ENCODE results near the gene KIFC3.
"Not testable (repeated sequence)": the region's sequence is repeated elsewhere in the genome, so short reads cannot be mapped to it uniquely, and the experiment has no call there.

Gene KIFC3

DNA sequence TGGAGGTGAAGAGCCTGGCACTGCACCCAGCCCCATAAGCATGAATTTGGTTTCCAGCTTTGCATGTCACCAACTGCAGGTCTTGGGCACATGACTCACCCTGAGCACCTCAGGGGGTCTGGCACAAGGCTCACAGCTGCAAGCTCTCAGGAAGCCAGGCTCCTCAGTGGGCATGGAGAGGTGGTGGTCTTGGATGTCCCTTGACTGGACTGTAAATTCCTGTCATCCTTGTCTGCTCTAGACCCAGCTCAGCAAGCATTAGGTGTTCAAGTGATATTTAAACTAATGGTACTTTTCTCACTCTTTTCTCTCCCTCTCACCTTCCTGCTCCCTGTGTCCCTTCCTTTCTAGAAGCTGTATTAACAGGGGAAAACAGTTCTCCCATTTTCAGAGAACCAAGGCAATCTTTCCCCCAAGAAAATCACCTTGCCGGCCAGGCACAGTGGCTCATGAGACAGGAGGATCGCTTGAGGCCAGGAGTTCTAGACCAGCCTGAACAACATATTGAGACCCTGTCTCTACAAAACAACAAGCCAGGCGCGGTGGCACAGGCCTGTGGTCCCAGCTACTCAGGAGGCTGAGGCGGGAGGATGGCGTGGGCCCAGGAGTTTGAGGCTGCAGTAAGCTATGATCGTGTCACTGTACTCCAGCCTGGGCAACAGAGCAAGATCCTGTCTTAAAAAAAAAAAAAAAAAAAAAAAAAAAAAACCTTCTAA lies 5.1 kb upstream of the KIFC3 start:
- FAIRE-seq (no peak), DNase-seq (ENCODE audit: insufficient read length, low spot score) (no peak)

DNA sequence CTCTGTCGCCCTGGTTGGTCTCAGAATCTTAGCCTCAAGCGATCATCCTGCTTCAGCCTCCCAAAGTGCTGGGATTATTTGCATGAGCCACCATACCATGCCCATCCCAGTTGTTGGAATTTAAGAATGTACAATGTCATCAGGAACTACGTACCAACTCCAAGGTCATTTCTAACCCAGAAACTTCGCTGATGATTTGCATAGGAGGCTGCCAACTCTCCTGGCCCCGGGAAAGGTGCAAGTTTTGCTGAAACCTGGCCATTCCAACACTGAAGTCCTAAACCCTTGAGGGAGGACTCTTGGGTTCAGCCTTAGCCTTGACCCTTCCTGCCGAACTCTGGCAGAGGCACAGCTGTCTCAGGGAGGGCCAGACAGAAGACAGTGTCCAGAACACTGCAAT lies 2.9 kb upstream of the KIFC3 start:
- DNase-seq (ENCODE audit: insufficient read length, low spot score) = no peak
- FAIRE-seq = no peak

GRCh38 chr16:57804111-57804837 lies 2.0 kb upstream of the KIFC3 start:
- no peak for FAIRE-seq
- no peak for DNase-seq (ENCODE audit: insufficient read length, low spot score)

- FAIRE-seq (no peak), DNase-seq (ENCODE audit: insufficient read length, low spot score) (no peak)
Observed at GRCh38 chr16:57803134-57803990, 1.1 kb upstream of the KIFC3 start.

GRCh38 chr16:57801809-57802340 lies 416 bp downstream of the KIFC3 start:
- DNase-seq (ENCODE audit: insufficient read length, low spot score) (peak; percentile 64), FAIRE-seq (no peak)

DNA sequence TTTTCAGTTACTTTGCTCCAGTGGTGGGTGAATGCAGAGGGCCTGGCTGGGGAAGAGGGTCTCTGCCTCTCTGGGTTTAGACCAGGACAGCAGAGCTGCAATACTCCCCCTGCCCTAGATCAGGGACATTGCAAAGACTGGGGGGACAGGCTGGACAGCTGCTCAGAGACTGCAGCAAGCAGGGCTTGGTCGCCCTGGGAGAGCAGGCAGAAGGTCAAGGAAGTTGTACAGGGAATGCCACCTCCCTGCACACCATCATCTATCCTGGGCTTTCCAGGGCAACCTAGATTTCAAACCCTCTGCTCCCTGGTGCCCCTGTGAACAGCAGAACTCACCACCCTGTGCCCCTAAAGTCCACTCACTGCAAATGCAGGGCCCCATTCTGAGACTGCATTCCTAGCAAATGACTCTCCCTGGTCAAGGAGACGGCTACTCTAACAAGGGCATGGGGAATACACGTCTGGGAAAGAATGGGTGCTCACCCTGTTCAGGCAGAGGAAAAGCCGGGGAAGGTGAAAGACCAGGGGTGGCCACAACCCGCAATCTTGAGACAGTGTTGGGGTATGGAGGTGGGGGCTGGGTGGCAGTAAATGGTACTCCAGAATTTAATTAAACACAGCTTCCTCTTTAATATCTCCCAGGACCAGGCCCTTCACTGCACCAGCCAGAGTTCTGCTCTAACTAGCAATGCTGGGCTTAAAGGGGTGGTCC lies 1.0 kb downstream of the KIFC3 start:
- peak; percentile 75 for DNase-seq (ENCODE audit: insufficient read length, low spot score)
- FAIRE-seq = peak; percentile 85

DNA sequence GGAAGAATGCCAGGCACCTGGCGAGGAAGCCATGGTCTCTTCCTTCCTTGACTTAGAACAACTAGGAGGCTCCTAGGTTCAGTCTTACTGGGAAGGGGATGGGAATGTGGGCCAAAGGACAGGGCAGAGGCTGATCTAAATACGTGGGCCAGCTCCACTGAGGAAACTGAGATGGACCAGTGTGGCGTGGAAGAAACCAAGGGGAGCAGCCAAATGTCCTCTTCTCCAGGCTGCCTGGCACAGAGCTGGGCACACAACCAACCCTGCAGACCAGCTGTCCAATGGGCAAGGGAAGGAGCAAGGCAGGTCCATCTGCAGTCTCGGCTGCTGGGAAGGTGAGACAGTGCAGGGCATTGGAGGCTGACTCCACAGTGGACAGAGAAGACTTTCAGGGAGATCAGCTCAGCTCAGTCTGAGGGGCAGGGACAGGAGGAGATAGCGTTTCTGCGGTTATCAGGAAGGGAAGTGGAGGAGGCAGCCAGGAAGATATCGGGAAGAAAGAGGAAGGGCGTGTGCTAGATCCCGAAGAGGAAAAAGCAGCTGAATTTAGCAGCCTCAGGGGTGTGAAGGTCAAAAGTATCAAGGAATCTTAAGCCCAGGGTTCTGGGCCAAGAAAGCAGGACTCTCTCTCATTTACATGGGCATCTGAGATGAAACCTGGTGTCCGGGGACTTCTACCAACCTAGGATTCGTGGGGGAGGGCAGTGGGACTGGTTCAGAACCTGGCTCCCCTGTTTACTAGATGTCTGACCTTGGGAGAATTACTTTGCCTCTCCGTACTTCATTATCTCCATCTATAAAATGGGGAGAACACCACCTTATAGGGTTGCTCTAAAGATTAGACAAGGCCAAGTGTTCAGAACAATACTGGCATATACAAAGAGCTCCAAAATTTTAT lies 1.8 kb downstream of the KIFC3 start:
- FAIRE-seq (peak; percentile 85), DNase-seq (ENCODE audit: insufficient read length, low spot score) (no peak)

- FAIRE-seq (no peak), DNase-seq (ENCODE audit: insufficient read length, low spot score) (no peak)
Observed at GRCh38 chr16:57799600-57800199, 2.6 kb downstream of the KIFC3 start.

DNA sequence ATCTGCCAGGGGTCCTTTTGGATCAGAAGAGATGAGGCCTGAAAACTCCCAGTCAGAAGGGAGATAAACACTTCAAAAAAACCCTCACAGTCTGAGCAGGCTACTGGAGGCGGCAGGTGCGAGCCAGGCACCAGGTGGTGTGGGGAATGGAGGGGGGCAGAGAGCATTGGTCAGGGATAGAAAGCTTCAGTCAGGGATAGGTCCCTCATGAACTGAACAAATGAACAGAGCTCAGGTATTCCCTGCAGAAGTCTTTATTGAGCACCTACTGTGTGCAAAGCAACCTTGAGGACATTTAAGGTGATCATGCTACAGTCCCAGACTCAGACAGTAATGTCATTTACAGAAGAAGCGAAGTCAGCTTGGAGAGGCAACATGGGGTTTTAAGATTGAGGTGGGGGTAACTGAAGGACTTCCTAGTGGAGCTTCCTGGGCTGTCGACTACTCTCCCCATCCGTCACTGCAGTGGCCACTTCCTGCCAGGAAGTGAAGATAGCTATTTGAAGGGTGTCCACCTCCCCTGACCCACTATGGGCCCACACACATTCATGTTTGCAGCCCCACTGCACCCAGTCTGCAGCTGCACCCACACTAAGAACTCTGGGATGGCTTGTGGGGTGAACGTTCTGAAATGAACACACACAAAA lies 3.2 kb downstream of the KIFC3 start:
- FAIRE-seq (no peak), DNase-seq (ENCODE audit: insufficient read length, low spot score) (no peak)

DNA sequence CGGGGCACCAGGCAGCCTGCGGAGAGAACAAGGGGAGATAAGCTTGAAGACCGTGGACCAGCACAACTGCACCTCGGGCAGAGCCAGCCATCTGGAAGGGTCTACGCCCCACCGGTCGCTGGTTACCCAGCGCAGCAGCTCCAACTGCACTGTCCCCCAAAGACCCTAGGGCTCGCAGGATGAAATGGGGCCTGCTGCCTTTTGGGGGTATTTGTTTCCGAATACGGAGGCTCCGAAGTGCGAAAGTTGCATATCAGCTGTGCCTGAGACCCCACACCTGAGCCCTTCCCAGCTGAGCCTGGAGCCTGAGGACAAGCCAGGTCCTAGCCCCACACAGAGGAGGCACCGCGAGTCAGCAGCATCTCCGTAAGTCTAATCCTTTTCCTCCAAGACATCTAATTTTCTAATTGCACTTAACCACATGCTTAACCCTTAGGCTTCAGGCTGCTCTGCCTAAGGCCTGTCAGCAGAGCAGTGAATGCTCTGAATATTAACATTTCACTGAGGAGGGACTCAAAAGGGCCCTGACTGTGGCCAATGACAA lies 4.0 kb downstream of the KIFC3 start:
- FAIRE-seq (no peak), DNase-seq (ENCODE audit: insufficient read length, low spot score) (no peak)

DNA sequence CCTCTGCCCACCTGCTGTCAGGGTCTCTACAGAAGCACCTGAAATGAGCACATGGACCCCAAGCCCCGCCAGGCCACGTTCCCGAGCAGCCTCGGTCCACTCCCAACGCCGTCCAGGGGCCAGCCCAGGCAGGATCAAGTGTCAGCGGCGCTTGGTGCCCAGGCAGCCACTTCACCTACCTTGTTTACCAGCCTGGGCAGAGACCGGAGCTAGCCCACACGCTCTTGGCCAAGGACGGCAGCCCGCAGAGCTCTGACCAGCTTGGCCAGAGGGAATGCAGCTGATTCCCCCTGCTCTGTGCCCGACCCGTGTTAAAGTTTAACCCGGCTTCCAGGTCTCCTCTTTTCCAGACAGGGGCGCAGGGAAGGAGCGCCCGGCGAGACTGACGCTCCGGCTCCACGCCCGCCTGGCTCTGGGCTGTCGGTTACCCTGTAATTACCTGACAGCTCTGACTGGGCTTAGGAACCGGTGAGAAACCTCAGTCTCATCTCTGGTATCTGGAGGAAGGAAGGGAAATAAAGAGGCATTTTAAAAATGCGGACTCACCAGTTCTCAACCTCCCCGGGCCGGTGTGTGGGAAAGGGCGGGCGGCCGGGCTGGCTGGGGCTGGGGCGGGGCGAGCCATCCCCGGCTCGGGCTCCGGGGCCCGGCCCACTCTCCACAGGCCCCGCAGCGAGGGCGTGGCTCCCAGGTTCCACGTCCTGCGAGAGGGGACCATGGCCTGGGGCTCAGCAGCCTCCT lies 4.6 kb downstream of the KIFC3 start:
- FAIRE-seq (no peak), DNase-seq (ENCODE audit: insufficient read length, low spot score) (no peak)

GRCh38 chr16:57797216-57797525 lies 5.1 kb downstream of the KIFC3 start:
- FAIRE-seq = no peak
- DNase-seq (ENCODE audit: insufficient read length, low spot score) = no peak

GRCh38 chr16:57796014-57796413 lies 6.3 kb downstream of the KIFC3 start:
- DNase-seq (ENCODE audit: insufficient read length, low spot score); FAIRE-seq: not testable (repeated sequence)

GRCh38 chr16:57795431-57795878 lies 6.8 kb downstream of the KIFC3 start:
- FAIRE-seq (peak; percentile 55), DNase-seq (ENCODE audit: insufficient read length, low spot score) (peak; percentile 75)

DNA sequence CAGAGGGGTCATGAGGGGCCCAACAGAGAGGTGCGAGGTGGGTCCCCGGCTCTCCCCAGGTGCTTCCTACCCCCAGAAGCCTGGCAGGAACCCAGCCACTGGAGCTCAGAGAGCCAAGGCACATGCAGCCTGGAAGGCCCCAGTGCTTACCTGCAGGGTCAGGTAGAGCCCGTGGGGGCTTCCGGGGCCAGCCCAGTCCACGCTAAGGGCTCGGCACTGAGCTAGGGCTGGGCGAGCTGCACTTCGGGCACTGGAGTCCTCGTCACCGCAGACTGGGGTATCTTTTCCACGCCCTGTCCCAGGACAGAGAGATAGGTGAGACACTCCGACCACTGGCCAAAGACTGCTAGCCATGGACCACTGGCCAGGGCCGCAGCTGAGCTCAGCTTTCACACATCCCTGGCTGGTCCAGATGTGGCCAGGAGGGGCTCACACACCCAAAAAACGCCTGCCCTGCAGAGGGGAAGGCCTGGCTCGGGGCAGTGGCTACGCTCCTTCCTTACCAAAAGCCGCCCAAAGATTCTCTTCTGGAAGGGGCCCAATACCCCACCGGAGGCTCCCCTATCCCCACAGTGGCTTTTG lies 7.4 kb downstream of the KIFC3 start:
- FAIRE-seq (no peak), DNase-seq (ENCODE audit: insufficient read length, low spot score) (no peak)

GRCh38 chr16:57791893-57792461 lies 10.3 kb downstream of the KIFC3 start:
- DNase-seq (ENCODE audit: insufficient read length, low spot score) (no peak), FAIRE-seq (peak; percentile 55)

Data from HTR-8/SVneo (cell line).